H1 (cell line): ENCODE results near the gene APH1A. TPM values are rescaled to one million over a fixed set of nuclear protein-coding genes. Genes with fewer than 3 reads are reported as not detected.

ENCODE experiments used
- CTBP2 ChIP-seq: IDR thresholded peaks from 2 replicates; pipeline ENCODE4 v1.7.0; 2011; ENCODE audit warnings: borderline replicate concordance, mild to moderate bottlenecking, moderate library complexity, mixed read lengths, low read length; ENCODE audit not compliant: insufficient read depth, insufficient read length
- NRF1 ChIP-seq: IDR thresholded peaks from 2 replicates; pipeline ENCODE4 v1.6.1; 2011; ENCODE audit warnings: mild to moderate bottlenecking, low read depth, low read length, improper control_type of control experiment
- POLR2AphosphoS5 ChIP-seq: IDR thresholded peaks from 2 replicates; pipeline ENCODE4 v1.6.1; 2011; ENCODE audit warnings: low read depth, low read length
- RBBP5 ChIP-seq: IDR thresholded peaks from 2 replicates; pipeline ENCODE4 v1.7.1; 2012; ENCODE audit warnings: low read depth, mild to moderate bottlenecking, inconsistent platforms, low read length, moderate library complexity, borderline replicate concordance
- RFX5 ChIP-seq: IDR thresholded peaks from 2 replicates; pipeline ENCODE4 v1.6.1; 2011; ENCODE audit warnings: low read depth, low read length, improper control_type of control experiment, borderline replicate concordance
- SIN3A ChIP-seq, 2 experiments: IDR thresholded peaks in 1 of 2; conservative IDR thresholded peaks in 1 of 2; 2 replicates each; pipeline ENCODE4 v1.6.1; 2011 to 2012; ENCODE audit warnings: low read length in 2 of 2, improper control_type of control experiment in 1 of 2, low read depth in 1 of 2, mild to moderate bottlenecking in 1 of 2
- TBP ChIP-seq: IDR thresholded peaks from 2 replicates; pipeline ENCODE4 v1.6.1; 2011; ENCODE audit warnings: low read depth, low read length, improper control_type of control experiment
- TCF12 ChIP-seq: IDR thresholded peaks from 2 replicates; pipeline ENCODE4 v1.6.1; 2011; ENCODE audit warnings: low read depth, mild to moderate bottlenecking, low read length
- polyA plus RNA-seq, 7 experiments: library from polyadenylated mRNA; depleted of rRNA in 3 of 7; stranded (reverse) in 5 of 7; unstranded in 2 of 7; fragments of >200 nt in 5 of 7; fragments of 200-250 nt in 2 of 7; gene quantifications; 1 replicate in 5 of 7; 2 replicates in 1 of 7; 4 replicates in 1 of 7; pipeline versions ENCODE4 v1.2.1 to v1.2.3, GENCODE V29; 2011 to 2013; ENCODE audit warnings: missing spikeins in 2 of 7, mixed read lengths in 2 of 7
- total RNA-seq: library from RNA; stranded (reverse); fragmentation: NEBNext Ultra II Directional; extraction: Animal tissue kit (Norgen Biotek cat#: 25700); gene quantifications from 2 replicates; pipeline ENCODE4 v1.2.1, GENCODE V29; 2021

APH1A gene
- total and polyA plus RNA-seq, 2 of the 8 experiments (the other 6 are each of a cell fraction or from before 2014, with no cell fraction given), result 111 to 183 TPM

- TF ChIP-seq TBP (no peak), RBBP5 (no peak), CTBP2 (no peak), POLR2AphosphoS5 (no peak), SIN3A (conservative IDR thresholded peaks at IDR 0.05 in 1 of 2, IDR thresholded peaks at IDR 0.05 in 1 of 2; ENCODE audit: low read depth in 1 of 2, low read length in 2 of 2) (no peak), TCF12 (no peak), RFX5 (no peak), NRF1 (no peak)
Measured at GRCh38 chr1:150249936-150250335, 18.9 kb downstream of the APH1A start (continued).
